ENCODE results near the gene CMTM1.
"Not testable (repeated sequence)": the region's sequence is repeated elsewhere in the genome, so short reads cannot be mapped to it uniquely, and the experiment has no call there.

The CMTM1 gene

GRCh38 chr16:66616592-66616991 is 50.4 kb downstream of the CMTM1 start:
- no peak for DNase-seq (ENCODE audit: low read depth)

- no peak for DNase-seq (ENCODE audit: low read depth)
Measured at GRCh38 chr16:66617010-66617434, 50.8 kb downstream of the CMTM1 start.

DNA sequence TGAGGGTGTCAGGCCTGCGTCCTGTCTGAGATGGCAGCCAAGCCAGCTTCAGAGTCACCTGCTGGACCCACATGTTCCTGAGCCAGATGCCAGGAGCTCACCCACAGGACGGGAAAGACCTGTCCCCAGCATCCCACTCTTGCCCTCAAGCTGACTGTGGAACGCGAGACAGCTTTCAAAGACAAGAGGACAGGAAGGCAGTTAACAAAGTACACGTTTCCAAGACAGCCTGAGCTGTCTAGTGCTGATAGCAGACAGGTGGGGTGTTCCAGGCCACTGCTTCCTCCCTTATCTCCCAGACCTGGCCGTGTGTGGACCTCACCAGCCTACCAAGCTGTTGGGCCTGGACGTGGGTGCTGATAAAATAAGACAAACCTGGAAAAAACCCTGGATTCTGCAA is 51.5 kb downstream of the CMTM1 start:
- no peak for DNase-seq (ENCODE audit: low read depth)

GRCh38 chr16:66618588-66619375 is 52.5 kb downstream of the CMTM1 start:
- peak; percentile 93 for DNase-seq (ENCODE audit: low read depth)

- no peak for DNase-seq (ENCODE audit: low read depth)
Measured at GRCh38 chr16:66619534-66620428, 53.5 kb downstream of the CMTM1 start.

- no peak for DNase-seq (ENCODE audit: low read depth)
Measured at GRCh38 chr16:66620429-66620795, 54.2 kb downstream of the CMTM1 start.

DNA sequence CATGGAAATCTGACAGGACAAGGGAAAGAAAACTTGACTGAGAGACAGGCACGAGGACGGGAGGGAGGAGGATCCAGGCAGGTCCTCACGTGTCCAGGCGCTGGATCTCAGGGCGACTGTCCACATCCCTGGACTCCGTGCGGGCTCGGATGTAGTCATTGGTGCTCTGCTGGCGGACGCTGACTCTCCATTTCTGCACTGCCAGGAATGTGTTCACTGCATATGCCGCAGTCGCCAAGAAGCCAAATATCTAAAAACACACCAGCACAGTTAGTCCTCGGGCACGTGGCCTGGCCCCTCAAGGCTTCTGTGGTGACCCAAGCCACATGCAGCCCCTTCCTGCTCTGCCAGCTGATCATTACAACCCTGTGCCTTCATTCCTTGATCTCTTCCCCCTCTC is 55.7 kb downstream of the CMTM1 start:
- DNase-seq (ENCODE audit: low read depth), result no peak

- no peak for DNase-seq (ENCODE audit: low read depth)
Measured at GRCh38 chr16:66622863-66623262, 56.6 kb downstream of the CMTM1 start.

GRCh38 chr16:66623755-66624154 is 57.5 kb downstream of the CMTM1 start:
- no peak for DNase-seq (ENCODE audit: low read depth)

- DNase-seq (ENCODE audit: low read depth), result not testable (repeated sequence)
Measured at GRCh38 chr16:66627611-66628378, 61.6 kb downstream of the CMTM1 start.
